22Rv1 (cell line): ENCODE data around the gene TMEM8B.
A peak's percentile ranks its signal among the peaks of the same experiment; 100 is the strongest.

Experiments
- H3K27ac ChIP-seq: fragments of 450-650 bp; 2 replicates; pipeline ENCODE4 v1.5.1; 2017
- ZFX ChIP-seq: fragments of 450-650 bp; IDR thresholded peaks from 2 replicates; pipeline ENCODE4 v1.6.1; 2017; ENCODE audit warnings: antibody characterized with exemption, borderline replicate concordance
- TF ChIP-seq, protein P1 (sequence below): fragments of 450-650 bp; IDR thresholded peaks from 2 replicates; pipeline ENCODE4 v1.5.1; 2017; ENCODE audit warnings: mild to moderate bottlenecking

Gene TMEM8B

GRCh38 chr9:35832814-35833213 lies 3.8 kb downstream of the TMEM8B start:
- TF ChIP-seq, protein P1, sequence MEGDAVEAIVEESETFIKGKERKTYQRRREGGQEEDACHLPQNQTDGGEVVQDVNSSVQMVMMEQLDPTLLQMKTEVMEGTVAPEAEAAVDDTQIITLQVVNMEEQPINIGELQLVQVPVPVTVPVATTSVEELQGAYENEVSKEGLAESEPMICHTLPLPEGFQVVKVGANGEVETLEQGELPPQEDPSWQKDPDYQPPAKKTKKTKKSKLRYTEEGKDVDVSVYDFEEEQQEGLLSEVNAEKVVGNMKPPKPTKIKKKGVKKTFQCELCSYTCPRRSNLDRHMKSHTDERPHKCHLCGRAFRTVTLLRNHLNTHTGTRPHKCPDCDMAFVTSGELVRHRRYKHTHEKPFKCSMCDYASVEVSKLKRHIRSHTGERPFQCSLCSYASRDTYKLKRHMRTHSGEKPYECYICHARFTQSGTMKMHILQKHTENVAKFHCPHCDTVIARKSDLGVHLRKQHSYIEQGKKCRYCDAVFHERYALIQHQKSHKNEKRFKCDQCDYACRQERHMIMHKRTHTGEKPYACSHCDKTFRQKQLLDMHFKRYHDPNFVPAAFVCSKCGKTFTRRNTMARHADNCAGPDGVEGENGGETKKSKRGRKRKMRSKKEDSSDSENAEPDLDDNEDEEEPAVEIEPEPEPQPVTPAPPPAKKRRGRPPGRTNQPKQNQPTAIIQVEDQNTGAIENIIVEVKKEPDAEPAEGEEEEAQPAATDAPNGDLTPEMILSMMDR: no peak
- TF ChIP-seq ZFX: no peak
- H3K27ac ChIP-seq: no peak overlapping the region

- peak overlapping the region; percentile 63 for H3K27ac ChIP-seq
- TF ChIP-seq ZFX: no peak
- TF ChIP-seq, protein P1: no peak
Measured at GRCh38 chr9:35834260-35835215, 5.5 kb downstream of the TMEM8B start.

DNA sequence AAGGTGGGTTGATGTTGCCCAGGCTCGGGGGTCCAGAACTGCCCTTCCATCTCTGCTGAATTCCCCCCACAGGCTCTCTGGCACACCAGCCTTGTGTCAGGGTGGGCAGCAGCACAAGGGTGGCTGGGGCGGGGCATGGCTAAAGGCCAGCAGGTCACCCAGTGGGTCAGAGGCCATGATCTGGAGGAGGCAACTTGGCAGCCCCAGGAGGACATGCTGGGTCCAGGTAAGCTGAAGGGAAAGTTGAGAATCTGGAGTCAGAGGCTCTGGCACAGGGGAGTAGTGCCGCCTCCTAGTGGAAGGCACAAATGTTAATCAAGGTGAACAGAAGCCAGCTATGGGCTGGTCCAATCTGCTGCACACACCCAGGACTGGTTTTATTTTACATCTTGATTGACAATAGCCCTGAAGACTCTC lies 6.2 kb downstream of the TMEM8B start:
- peak overlapping the region; percentile 63 for H3K27ac ChIP-seq
- TF ChIP-seq ZFX: no peak
- TF ChIP-seq, protein P1: peak; percentile 82

- peak overlapping the region; percentile 63 for H3K27ac ChIP-seq
- TF ChIP-seq, protein P1: no peak
- TF ChIP-seq ZFX: no peak
Measured at GRCh38 chr9:35835766-35836165, 6.7 kb downstream of the TMEM8B start.

- TF ChIP-seq ZFX: no peak
- TF ChIP-seq, protein P1: no peak
- no peak overlapping the region for H3K27ac ChIP-seq
Measured at GRCh38 chr9:35836595-35836994, 7.6 kb downstream of the TMEM8B start.

GRCh38 chr9:35839926-35840325 lies 10.9 kb downstream of the TMEM8B start:
- TF ChIP-seq, protein P1: no peak
- no peak for TF ChIP-seq ZFX

More at GRCh38 chr9:35839926-35840325, 10.9 kb downstream of the TMEM8B start:
- no peak overlapping the region for H3K27ac ChIP-seq
